CD4-positive, alpha-beta T cell (primary cell): ENCODE data around the gene HIVEP3. TPM values are rescaled to one million over a fixed set of nuclear protein-coding genes. Genes with fewer than 3 reads are reported as not detected.

Source experiments
- ATAC-seq: fragments of 200-7000 bp; cut with Tn5 transposase; one replicate; pipeline ENCODE4 v1.10.0; 2022; ENCODE audit warnings: mild to moderate bottlenecking; ENCODE audit not compliant: poor library complexity
- CTCF ChIA-PET: fragments of 350-600 bp; sonication (Branson Sonifier 250); formaldehyde crosslinking; loops from one replicate; lab custom pipeline; 2021; ENCODE audit warnings: antibody characterized with exemption, inconsistent platforms; lab: Charles Lee
- POLR2A ChIA-PET: fragments of 350-600 bp; sonication (Branson Sonifier 250); formaldehyde crosslinking; loops from one replicate; lab custom pipeline; 2021; ENCODE audit warnings: antibody characterized with exemption, inconsistent platforms; lab: Charles Lee
- DNase-seq, 14 experiments: peaks; one replicate each; pipeline ENCODE4 v3.0.0-alpha.2; 2013 to 2020; ENCODE audit warnings: mixed read lengths in 2 of 14
- H3K27ac ChIP-seq, 2 donors: one replicate each; pipeline versions ENCODE4 v1.5.1 to v1.7.0; 2013; ENCODE audit warnings: low read length in 2 of 2, low read depth in 1 of 2, mild to moderate bottlenecking in 1 of 2
- H3K27me3 ChIP-seq, 2 experiments: 1 replicate in 1 of 2; 2 replicates in 1 of 2; pipeline versions ENCODE4 v1.6.1 to v1.7.0; 2013; ENCODE audit warnings: low read length in 2 of 2, control low read depth in 1 of 2, mild to moderate bottlenecking in 1 of 2, moderate library complexity in 1 of 2; ENCODE audit not compliant: insufficient read depth in 2 of 2, control insufficient read depth in 1 of 2
- H3K36me3 ChIP-seq: one replicate; pipeline ENCODE4 v1.6.1; 2013; ENCODE audit warnings: low read length, control low read depth; ENCODE audit not compliant: insufficient read depth
- H3K4me1 ChIP-seq: one replicate; pipeline ENCODE4 v1.6.1; 2013; ENCODE audit warnings: low read length, control low read depth; ENCODE audit not compliant: insufficient read depth
- H3K4me3 ChIP-seq: one replicate; pipeline ENCODE4 v1.5.1; 2013; ENCODE audit warnings: mild to moderate bottlenecking, low read length, moderate library complexity
- H3K9me3 ChIP-seq, 2 experiments: 1 replicate in 1 of 2; 2 replicates in 1 of 2; pipeline versions ENCODE4 v1.6.1 to v1.7.0; 2013; ENCODE audit warnings: low read length in 2 of 2, mild to moderate bottlenecking in 2 of 2, control low read depth in 1 of 2, moderate library complexity in 1 of 2; ENCODE audit not compliant: control insufficient read depth in 1 of 2, insufficient read depth in 1 of 2
- H3K27ac Mint-ChIP-seq: one replicate; pipeline ENCODE4 v1.8.0; 2020; ENCODE audit warnings: mixed read lengths
- H3K27me3 Mint-ChIP-seq: one replicate; pipeline ENCODE4 v1.8.0; 2021; ENCODE audit warnings: mixed read lengths
- H3K36me3 Mint-ChIP-seq: one replicate; pipeline ENCODE4 v1.8.0; 2021; ENCODE audit warnings: low read depth, mixed read lengths
- H3K4me1 Mint-ChIP-seq: one replicate; pipeline ENCODE4 v1.8.0; 2021; ENCODE audit warnings: low read depth, mixed read lengths
- H3K4me3 Mint-ChIP-seq: one replicate; pipeline ENCODE4 v1.8.0; 2020; ENCODE audit warnings: mild to moderate bottlenecking, mixed read lengths
- H3K9me3 Mint-ChIP-seq: one replicate; pipeline ENCODE4 v1.8.0; 2020; ENCODE audit warnings: mixed read lengths
- CTCF ChIP-seq: fragments of 200-600 bp; IDR thresholded peaks from one replicate; pipeline ENCODE4 v1.8.0; 2022; ENCODE audit warnings: antibody characterized with exemption, mild to moderate bottlenecking
- intact Hi-C, 2 experiments: fragments of 100-400 bp; cut with DNase I in 1 of 2; cut with micrococcal nuclease in 1 of 2; formaldehyde crosslinking; loops; one replicate each; pipeline versions ENCODE4 v1.15.1 to v1.9.0; 2023 to 2025; cut with DNase I, micrococcal nuclease
- total RNA-seq, 174 experiments: library from RNA in 2 of 174; stranded (reverse) in 2 of 174; gene quantifications; one replicate each; pipeline ENCODE4 v1.2.3 and lab custom pipeline; 2021 to 2026

HIVEP3 gene
- total RNA-seq, 2 experiments from 2014 or later: 5.1 to 5.4 TPM

- no peaks in the 10 kb centered on the region for H3K9me3 Mint-ChIP-seq
- CTCF ChIA-PET: interaction anchor here (0.9 kb wide), 1 partner anchor 9 kb away, joined by 3 read pairs; no protein-coding TSS in a partner anchor
- POLR2A ChIA-PET: no interaction called here
- H3K4me3 Mint-ChIP-seq: no peak overlapping the region
- Histone ChIP-seq H3K27ac (no peak overlapping the region), H3K4me3 (no peak overlapping the region), H3K9me3 (no peaks in the 10 kb centered on the region), H3K36me3 (no peaks in the 10 kb centered on the region), H3K27me3 (peaks cover 4 to 6% of the 10 kb centered on the region in 2 experiments), H3K4me1 (no peaks in the 10 kb centered on the region)
- no peak for ATAC-seq
- H3K36me3 Mint-ChIP-seq: no peaks in the 10 kb centered on the region
- DNase-seq: no peak
- intact Hi-C loops: no loop called here
- no peaks in the 10 kb centered on the region for H3K4me1 Mint-ChIP-seq
- TF ChIP-seq CTCF: no peak
- no peak overlapping the region for H3K27ac Mint-ChIP-seq
- peaks cover 31% of the 10 kb centered on the region for H3K27me3 Mint-ChIP-seq
Observed at GRCh38 chr1:41483960-41484401, 434.7 kb downstream of the HIVEP3 start.

GRCh38 chr1:41483001-41483850, 435.5 kb downstream of the HIVEP3 start:
- Histone ChIP-seq H3K36me3 (no peaks in the 10 kb centered on the region), H3K4me3 (no peak overlapping the region), H3K27me3 (peaks cover 4 to 6% of the 10 kb centered on the region in 2 experiments), H3K27ac (no peak overlapping the region), H3K4me1 (no peaks in the 10 kb centered on the region), H3K9me3 (no peaks in the 10 kb centered on the region)
- no peak for ATAC-seq
- intact Hi-C loops: no loop called here
- H3K4me1 Mint-ChIP-seq: no peaks in the 10 kb centered on the region
- H3K27ac Mint-ChIP-seq: no peak overlapping the region
- no peak overlapping the region for H3K4me3 Mint-ChIP-seq
- no peak for TF ChIP-seq CTCF
- H3K27me3 Mint-ChIP-seq: peaks cover 31% of the 10 kb centered on the region
- no peaks in the 10 kb centered on the region for H3K36me3 Mint-ChIP-seq
- ChIA-PET POLR2A (no interaction called here), CTCF (interaction anchor here (0.9 kb wide), 1 partner anchor 9 kb away, joined by 3 read pairs; no protein-coding TSS in a partner anchor)
- no peaks in the 10 kb centered on the region for H3K9me3 Mint-ChIP-seq
- DNase-seq: no peak

GRCh38 chr1:41482001-41482765, 436.5 kb downstream of the HIVEP3 start:
- peaks cover 24% of the 10 kb centered on the region for H3K27me3 Mint-ChIP-seq
- H3K4me3 ChIP-seq: no peak overlapping the region
- intact Hi-C loops: no loop called here
- no peaks in the 10 kb centered on the region for H3K9me3 Mint-ChIP-seq
- no peak for TF ChIP-seq CTCF
- H3K4me3 Mint-ChIP-seq: no peak overlapping the region
- no peak overlapping the region for H3K27ac Mint-ChIP-seq
- DNase-seq (no peak), ATAC-seq (no peak)
- peaks cover 4 to 6% of the 10 kb centered on the region in 2 experiments for H3K27me3 ChIP-seq
- CTCF ChIA-PET: no interaction called here
- POLR2A ChIA-PET: no interaction called here
- H3K36me3 ChIP-seq: no peaks in the 10 kb centered on the region
- no peaks in the 10 kb centered on the region for H3K36me3 Mint-ChIP-seq
- no peaks in the 10 kb centered on the region for H3K4me1 Mint-ChIP-seq
- H3K27ac ChIP-seq: no peak overlapping the region
- H3K4me1 ChIP-seq: no peaks in the 10 kb centered on the region
- no peaks in the 10 kb centered on the region for H3K9me3 ChIP-seq
